ENCODE measurements around the gene ADTRP.

Gene ADTRP

GRCh38 chr6:11772109-11772825 lies 6.3 kb downstream of the ADTRP start:
- DNase-seq: no peak

GRCh38 chr6:11771473-11772048 lies 7.0 kb downstream of the ADTRP start:
- DNase-seq: no peak

GRCh38 chr6:11770546-11771466 lies 7.8 kb downstream of the ADTRP start:
- DNase-seq: no peak

- DNase-seq: no peak
Measured at GRCh38 chr6:11769811-11770545, 8.6 kb downstream of the ADTRP start.

GRCh38 chr6:11769244-11769643 lies 9.4 kb downstream of the ADTRP start:
- DNase-seq: no peak

- no peak for DNase-seq
Measured at GRCh38 chr6:11767978-11768756, 10.4 kb downstream of the ADTRP start.

- no peak for DNase-seq
Measured at GRCh38 chr6:11767458-11767857, 11.1 kb downstream of the ADTRP start.

- DNase-seq: no peak
Measured at GRCh38 chr6:11766589-11767450, 11.8 kb downstream of the ADTRP start.

GRCh38 chr6:11766043-11766442 lies 12.6 kb downstream of the ADTRP start:
- no peak for DNase-seq

GRCh38 chr6:11764250-11764604 lies 14.4 kb downstream of the ADTRP start:
- no peak for DNase-seq

GRCh38 chr6:11763460-11764249 lies 14.9 kb downstream of the ADTRP start:
- no peak for DNase-seq

- no peak for DNase-seq
Measured at GRCh38 chr6:11762794-11763459, 15.7 kb downstream of the ADTRP start.

- no peak for DNase-seq
Measured at GRCh38 chr6:11761744-11762620, 16.6 kb downstream of the ADTRP start.

- no peak for DNase-seq
Measured at GRCh38 chr6:11760015-11760473, 18.6 kb downstream of the ADTRP start.

GRCh38 chr6:11758878-11759277 lies 19.7 kb downstream of the ADTRP start:
- no peak for DNase-seq

GRCh38 chr6:11756726-11757125 lies 21.9 kb downstream of the ADTRP start:
- no peak for DNase-seq

- no peak for DNase-seq
Measured at GRCh38 chr6:11756292-11756691, 22.3 kb downstream of the ADTRP start.

GRCh38 chr6:11755725-11756124 lies 22.9 kb downstream of the ADTRP start:
- DNase-seq: no peak

Measured in NCI-H1694 treated with DMSO at 0.1 percent for 48 hours (cell line).